GM18498 (cell line): ENCODE measurements around the gene VILL.
"Not testable (repeated sequence)": the region's sequence is repeated elsewhere in the genome, so short reads cannot be mapped to it uniquely, and the experiment has no call there.

ENCODE experiments used
- ATAC-seq: cut with Tn5 transposase; IDR thresholded peaks from one replicate; pipeline ENCODE4 v1.9.1; 2021; ENCODE audit warnings: mild to moderate bottlenecking, moderate library complexity; ENCODE audit not compliant: unreplicated experiment

The VILL gene

DNA sequence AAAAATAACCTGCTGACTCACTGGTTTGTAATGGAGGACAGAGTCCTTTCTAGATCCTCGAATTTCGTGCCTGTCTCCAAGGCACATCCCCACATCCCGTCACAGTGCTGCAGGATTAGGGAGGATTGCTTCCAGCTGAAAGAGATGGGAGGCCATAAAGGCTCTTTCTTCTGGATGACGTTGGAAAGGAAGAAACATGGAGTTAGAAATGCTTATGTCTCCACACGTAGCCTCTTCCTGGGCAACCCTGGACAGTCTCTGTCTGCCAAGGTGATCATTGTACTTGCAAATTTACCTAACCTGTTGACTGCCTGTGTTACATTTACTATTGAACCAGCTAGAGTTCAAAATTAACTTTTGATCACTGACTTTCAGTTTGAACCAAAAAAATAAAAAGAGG is 27.6 kb upstream of the VILL start:
- ATAC-seq, result no peak

DNA sequence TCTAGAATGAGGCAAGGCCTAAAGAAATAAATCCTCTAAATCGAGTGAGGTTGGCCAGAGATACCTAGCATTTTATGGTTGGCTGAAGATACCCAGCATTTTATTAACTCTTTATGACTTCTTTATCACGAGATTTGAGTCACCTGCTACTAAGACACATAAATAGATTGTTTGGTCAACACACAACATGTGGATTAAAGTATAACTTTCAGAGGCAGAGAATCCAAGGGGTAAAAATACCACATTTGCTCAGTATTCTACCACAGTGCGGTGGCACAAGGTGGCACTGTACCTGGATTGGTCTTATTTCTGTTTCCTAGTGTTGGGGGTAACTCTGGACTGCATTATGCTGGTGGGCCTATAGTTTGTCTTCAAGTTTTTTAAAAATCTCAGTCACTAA is 27.0 kb upstream of the VILL start:
- no peak for ATAC-seq

DNA sequence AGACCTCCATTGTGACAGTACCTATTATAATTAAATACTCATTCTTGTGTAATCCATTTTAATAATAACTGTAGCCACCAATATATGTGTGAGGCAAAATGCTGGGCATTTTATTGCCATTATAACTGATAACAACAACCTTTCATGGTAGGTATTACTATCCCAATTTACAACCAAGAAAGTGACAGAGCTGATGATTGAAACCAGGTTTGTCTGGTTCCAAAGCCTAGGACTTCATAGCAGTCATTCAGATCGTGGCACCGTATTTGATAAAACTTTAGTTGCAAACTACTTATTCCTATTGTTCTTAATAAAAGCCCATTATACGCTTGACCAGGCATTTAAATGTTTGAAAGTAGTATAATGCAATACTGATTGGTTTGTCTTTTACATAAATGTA is 26.4 kb upstream of the VILL start:
- no peak for ATAC-seq

DNA sequence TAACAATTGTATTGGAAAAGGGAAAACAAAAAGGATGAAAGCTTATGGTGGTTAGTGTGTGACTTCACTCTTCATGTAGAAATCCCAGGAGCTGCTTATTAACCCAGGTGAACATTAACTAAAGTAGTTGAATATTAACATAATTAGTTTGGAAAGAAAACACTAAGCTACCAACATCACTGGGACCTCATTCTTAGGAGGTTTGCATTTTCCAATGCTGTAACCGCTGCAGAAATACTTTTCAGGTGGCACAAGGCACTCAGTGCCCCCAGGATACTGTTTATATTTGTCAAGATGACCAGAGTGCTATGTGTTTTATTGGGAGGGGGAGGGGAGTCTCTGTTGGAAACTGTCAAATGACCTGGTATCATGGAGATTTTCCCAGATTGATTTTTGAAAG is 25.9 kb upstream of the VILL start:
- no peak for ATAC-seq

DNA sequence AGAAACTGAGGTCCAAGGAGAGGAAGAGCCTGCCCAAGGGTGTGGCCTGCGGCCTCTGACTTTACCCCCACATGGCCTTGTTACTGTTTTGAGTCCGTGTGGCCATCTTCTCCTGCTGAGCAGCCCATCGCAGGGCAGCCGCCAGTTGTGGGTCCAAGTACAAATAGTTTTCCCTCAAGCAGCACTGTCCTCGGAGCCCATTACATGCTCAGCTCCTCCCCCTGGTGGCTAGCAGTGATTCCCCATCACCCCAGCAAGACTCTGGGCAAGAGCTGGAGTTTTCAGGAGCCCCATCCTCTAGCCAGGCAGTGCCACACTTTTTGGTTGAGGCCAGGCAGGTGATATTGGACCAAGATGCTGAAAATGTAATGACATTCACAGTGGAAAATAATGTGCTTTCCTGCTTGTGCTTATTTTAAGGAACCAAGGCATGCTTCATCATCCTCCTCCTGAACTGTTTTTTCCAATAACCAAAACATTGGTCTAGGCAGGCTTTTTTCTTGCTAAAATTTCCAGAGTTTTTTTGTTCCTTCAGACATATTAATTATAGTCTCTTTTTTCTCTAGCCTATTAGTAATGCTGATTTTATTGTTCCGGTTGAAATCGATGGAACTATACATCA is 23.2 kb upstream of the VILL start:
- peak; percentile 83 for ATAC-seq

DNA sequence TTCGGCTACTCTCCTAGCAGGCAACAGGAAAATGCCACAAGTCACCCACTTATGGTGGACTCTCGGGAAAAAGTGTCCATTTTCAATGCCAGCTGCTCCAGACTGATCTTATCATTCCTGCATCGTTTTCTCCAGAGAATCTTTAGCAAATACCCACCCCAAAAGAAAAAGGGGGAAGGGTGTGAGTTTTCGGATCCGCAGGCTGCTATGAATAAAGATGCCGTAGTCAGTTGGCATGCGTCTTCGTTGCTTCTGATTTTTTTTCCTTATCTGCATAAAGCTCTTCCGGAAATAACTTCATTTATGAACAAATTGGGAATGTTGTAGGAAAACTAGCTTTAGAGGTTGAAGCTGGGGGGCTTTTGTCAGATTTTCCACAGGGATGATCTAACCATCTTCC is 22.4 kb upstream of the VILL start:
- no peak for ATAC-seq

GRCh38 chr3:37968813-37969595 is 21.6 kb upstream of the VILL start:
- ATAC-seq, result no peak

DNA sequence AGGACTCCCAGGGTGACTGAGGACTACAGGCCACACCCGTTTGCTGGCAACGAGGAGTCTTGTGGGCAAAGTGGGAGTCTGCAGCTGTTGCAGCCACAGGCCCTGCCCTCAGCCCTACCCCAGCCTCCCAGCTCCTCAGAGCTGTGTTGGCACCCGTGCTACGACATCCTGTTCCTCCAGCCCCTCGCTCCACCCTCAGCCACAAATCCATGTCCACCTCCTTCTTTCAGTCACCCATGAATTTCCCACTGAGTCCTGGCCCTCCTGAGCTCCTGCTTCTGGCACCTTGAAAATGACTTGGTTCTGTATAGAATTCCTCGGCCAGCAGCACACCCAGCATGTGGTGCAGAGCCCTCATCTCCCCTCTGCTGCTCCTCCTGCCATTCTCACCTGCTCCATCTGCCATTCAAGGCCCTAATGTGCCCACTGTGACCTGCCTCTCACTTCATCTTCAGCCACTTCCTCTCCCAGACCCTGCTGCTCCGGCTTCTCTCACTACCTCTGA is 20.9 kb upstream of the VILL start:
- no peak for ATAC-seq

- no peak for ATAC-seq
Measured at GRCh38 chr3:37970802-37971201, 19.8 kb upstream of the VILL start.

GRCh38 chr3:37971467-37971866 is 19.1 kb upstream of the VILL start:
- no peak for ATAC-seq

DNA sequence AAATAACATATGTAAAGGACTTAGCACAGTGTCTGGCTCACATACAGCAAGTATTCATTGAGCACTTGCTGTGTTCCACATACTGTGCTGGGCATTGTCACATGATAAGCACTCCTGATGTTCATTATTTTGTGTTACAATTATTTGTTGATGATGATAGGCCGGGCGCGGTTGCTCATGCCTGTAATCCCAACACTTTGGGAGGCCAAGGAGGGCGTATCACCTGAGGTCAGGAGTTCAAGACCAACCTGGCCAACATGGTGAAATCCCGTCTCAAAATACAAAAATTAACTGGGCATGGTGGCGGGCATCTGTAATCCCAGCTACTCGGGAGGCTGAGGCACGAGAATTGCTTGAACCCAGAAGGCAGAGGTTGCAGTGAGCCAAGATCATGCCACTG is 18.5 kb upstream of the VILL start:
- ATAC-seq, result not testable (repeated sequence)

GRCh38 chr3:37973246-37974054 is 17.1 kb upstream of the VILL start:
- ATAC-seq, result no peak

GRCh38 chr3:37974121-37975083 is 16.2 kb upstream of the VILL start:
- peak; percentile 87 for ATAC-seq

DNA sequence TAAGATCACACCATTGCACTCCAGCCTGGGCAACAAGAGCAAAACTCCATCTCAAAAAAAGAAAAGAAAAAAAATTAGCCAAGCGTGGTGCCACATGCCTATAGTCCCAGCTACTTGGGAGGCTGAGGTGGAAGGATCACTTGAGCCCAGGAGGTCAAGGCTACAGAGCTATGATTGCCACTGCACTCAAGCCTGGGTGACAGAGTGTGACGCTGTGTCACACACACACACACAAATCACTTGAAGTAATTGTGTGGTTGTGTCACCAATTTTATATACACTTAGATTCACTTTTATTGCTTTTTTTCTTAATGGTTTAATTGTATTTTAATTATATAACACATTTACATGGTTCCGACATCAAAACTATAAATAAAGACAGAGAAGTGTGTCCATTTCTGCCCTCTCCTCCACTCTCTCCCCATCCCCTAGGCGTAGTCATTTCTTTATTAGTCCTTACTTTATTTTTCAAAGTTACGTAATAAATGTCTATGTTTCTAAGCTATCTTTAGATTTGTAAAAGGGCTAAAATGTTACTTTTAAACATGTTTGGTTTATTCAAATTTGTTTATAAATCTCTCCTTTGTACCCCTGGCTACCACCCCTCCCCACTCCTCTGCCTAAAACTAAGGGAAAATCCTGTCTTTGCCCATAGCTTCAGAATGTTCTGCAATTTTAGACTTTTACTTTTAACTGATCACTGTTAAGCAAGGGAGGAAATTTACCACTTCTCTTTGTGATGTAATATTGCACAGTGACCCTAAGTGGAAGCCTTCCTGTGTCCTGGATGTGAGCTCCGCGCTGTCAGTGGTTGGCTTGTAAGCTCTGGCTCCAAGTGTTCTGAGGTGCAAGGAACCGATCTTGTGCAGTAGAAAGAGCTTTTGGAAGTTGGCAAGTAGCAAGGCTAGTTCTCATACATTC is 10.8 kb upstream of the VILL start:
- no peak for ATAC-seq

- no peak for ATAC-seq
Measured at GRCh38 chr3:37980462-37981347, 9.9 kb upstream of the VILL start.

DNA sequence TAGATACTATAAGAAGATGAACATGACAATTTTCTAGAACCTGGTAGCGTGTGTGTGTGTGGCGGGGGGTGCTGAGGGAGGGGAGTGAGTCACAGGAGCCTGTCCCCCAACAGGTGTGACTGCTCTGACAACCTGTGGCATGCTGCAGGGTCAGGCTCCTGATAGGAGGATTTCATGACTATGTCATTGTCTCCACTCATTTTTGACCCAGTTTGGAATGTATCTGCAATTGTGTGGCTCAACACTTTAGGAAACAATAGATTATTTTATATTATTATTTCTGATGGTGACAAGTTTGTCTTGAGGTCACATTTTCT is 9.3 kb upstream of the VILL start:
- ATAC-seq, result no peak

DNA sequence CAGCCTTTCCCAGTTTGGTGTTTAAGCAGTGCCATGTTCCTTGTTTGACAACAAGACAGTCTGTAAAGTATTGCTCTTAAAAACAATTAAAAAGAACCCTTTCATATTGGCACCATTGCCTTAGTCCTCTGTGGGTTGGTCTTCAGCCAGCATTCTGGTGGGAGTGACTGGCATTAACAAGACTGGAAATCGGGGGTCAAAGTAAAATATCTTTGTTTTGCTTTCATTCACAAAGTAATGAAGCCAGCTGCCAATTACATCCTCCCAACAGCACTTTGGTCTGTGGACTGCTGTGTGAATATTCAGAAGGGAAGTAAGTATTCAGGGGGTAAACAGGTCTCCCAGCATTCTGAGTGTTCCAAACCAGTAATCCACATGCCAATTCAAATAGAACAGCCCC is 8.3 kb upstream of the VILL start:
- no peak for ATAC-seq

GRCh38 chr3:37984051-37984450 is 6.5 kb upstream of the VILL start:
- ATAC-seq, result no peak

- no peak for ATAC-seq
Measured at GRCh38 chr3:37984596-37984995, 6.0 kb upstream of the VILL start.
